Esophagus (tissue), 2 donors: ENCODE data around the gene FNDC3B. TPM values are rescaled to one million over a fixed set of nuclear protein-coding genes. Genes with fewer than 3 reads are reported as not detected.

Source experiments
- H3K27ac ChIP-seq, 2 donors: one replicate each; pipeline ENCODE4 v1.5.1; 2013; ENCODE audit warnings: low read depth in 2 of 2, mild to moderate bottlenecking in 2 of 2, inconsistent platforms in 1 of 2, low read length in 1 of 2, moderate library complexity in 1 of 2
- H3K27me3 ChIP-seq, 2 donors: one replicate each; pipeline ENCODE4 v1.6.1; 2013; ENCODE audit warnings: low read length in 2 of 2, control low read depth in 1 of 2, mild to moderate bottlenecking in 1 of 2; ENCODE audit not compliant: insufficient read depth in 2 of 2, control insufficient read depth in 1 of 2
- H3K36me3 ChIP-seq, 2 donors: one replicate each; pipeline ENCODE4 v1.6.1; 2013; ENCODE audit warnings: low read length in 1 of 2; ENCODE audit not compliant: control insufficient read depth in 2 of 2, insufficient read depth in 2 of 2
- H3K4me1 ChIP-seq, 2 donors: one replicate each; pipeline ENCODE4 v1.6.1; 2013; ENCODE audit warnings: low read length in 1 of 2; ENCODE audit not compliant: control insufficient read depth in 2 of 2, insufficient read depth in 2 of 2
- H3K4me3 ChIP-seq, 2 donors: one replicate each; pipeline ENCODE4 v1.5.1; 2013; ENCODE audit warnings: low read length in 2 of 2, mild to moderate bottlenecking in 2 of 2, low read depth in 1 of 2, moderate library complexity in 1 of 2
- H3K9me3 ChIP-seq, 2 donors: one replicate each; pipeline ENCODE4 v1.6.1; 2013; ENCODE audit warnings: mild to moderate bottlenecking in 2 of 2, low read depth in 1 of 2, low read length in 1 of 2, moderate library complexity in 1 of 2; ENCODE audit not compliant: control insufficient read depth in 2 of 2, insufficient read depth in 1 of 2
- WGBS, 2 donors: extraction: QIAGEN DNeasy Blood & Tissue Kit; methylation state at CpG; one replicate each; pipeline ENCODE4 v1.1.7; 2013; 5-methylcytosine and 5-hydroxymethylcytosine counted together
- polyA plus RNA-seq, 2 donors: library from polyadenylated mRNA; stranded (reverse); fragments of 200-250 nt; gene quantifications; one replicate each; pipeline ENCODE4 v1.2.3, GENCODE V29; 2013
- donor health status: healthy with polysubstance abuse.
- donor health status: Bipolar disorder and iron deficiency.

The FNDC3B gene
- polyA plus RNA-seq, 2 donors = 2.8 to 3.3 TPM

DNA sequence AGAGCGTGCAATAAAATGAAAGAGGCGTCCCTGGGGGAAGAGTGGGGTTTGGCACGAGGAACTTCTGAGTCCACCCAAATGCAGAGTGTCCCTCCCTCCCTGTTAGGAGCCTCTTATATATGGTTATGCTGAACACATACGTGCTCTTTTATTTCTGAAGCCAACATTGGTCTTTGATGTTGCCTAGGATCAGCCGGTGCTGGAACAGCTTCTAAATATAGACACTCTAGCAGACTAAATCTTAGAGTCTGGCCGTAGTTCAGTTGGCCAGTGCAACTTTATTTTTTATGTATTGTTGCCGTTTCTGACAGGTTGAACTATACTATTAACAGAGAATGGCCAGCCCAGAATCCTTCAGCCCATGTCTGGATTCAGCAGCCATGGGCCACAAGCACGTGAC lies 280.2 kb downstream of the FNDC3B start:
- H3K36me3 ChIP-seq = peaks cover 2% of the 10 kb centered on the region in 2 donors
- 69 to 71% methylated on average over 8 of the region's 8 CpGs for WGBS, 2 donors
- no peaks in the 10 kb centered on the region for H3K9me3 ChIP-seq
- no peaks in the 10 kb centered on the region for H3K27me3 ChIP-seq
- H3K27ac ChIP-seq = no peak overlapping the region
- no peak overlapping the region for H3K4me3 ChIP-seq
- peaks cover 4 to 7% of the 10 kb centered on the region in 2 donors for H3K4me1 ChIP-seq

DNA sequence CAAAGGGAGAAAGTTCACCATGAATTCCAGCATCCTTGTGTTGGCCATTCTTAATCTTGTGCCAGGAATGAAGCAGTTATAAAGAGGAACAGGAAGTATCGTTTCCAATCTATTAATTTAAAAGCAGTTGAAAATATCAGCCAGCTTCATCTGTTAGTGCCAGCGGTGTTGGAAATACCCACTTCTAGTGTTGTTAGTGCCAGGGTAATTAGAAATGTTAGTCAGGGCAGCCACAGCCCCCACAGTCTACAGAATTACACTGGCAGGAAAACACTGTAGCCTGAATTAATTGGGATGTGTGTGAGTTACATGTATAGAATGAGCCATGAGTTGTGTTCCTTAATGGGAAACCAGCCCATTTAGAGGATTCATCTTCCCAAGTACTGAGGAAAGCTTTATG lies 281.1 kb downstream of the FNDC3B start:
- Histone ChIP-seq H3K27me3 (no peaks in the 10 kb centered on the region), H3K4me3 (no peak overlapping the region), H3K36me3 (peaks cover 2 to 4% of the 10 kb centered on the region in 2 donors), H3K27ac (no peak overlapping the region), H3K4me1 (peaks cover 4 to 9% of the 10 kb centered on the region in 2 donors), H3K9me3 (no peaks in the 10 kb centered on the region)
- WGBS, 2 donors = 63 to 73% methylated on average over 2 of the region's 2 CpGs

DNA sequence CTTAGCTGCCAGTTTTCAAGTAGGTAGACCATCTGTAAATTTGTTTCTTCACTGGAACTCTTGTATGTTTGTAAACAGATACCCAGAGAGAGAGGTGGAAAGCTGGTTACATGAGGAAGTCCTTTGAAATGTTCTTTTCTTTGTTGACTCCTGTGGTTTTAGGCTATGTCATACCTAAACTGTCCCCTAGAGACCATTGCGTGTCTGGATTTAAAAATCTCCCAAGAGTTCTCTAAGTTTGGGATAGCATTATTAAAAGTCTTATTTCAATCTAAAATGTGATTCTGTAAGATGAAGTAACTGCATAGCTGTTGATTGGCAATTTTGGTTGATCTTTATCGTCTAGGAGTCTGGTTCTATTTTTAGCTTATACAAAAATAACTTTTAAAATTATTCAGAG lies 281.7 kb downstream of the FNDC3B start:
- Histone ChIP-seq H3K4me1 (peaks cover 4 to 9% of the 10 kb centered on the region in 2 donors), H3K27me3 (no peaks in the 10 kb centered on the region), H3K9me3 (no peaks in the 10 kb centered on the region), H3K36me3 (peaks cover 2 to 4% of the 10 kb centered on the region in 2 donors), H3K4me3 (no peak overlapping the region), H3K27ac (no peak overlapping the region)
- WGBS, 2 donors = 66 to 69% methylated on average over 2 of the region's 2 CpGs

DNA sequence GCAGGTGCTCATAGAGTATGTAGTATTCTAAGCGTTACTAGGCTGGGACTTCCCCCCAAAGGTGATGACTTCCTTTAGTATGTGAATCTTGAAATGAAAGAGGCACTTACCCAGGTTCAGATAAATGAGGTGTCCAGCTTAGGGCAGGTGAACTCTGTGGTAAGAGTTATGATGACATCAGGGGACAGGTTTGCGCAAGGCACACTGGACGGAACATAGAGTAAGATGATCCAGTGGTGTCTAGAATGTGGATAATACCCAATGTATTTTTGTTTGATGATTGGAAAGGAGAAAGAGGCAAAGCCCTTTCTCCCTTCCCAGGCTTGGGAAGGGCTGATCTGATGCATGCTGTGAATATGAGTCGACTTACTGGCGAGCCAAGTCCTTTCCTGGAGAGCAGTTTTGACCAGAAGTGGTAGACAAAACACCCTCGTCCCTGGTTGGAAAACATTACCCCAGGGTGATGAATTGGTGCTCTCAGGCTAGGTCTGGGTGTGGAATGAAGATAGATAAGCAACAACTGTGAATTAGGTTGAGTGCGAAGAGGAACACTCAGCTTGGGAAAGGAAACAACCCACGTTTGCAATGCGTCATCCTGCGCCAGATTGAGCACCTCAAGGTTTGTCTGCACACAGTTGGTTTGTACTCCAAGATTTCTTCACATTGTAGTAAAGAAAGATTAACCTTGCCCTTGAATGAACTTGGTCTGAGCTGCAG lies 284.7 kb downstream of the FNDC3B start:
- WGBS, 2 donors = 54 to 59% methylated on average over 10 of the region's 10 CpGs
- H3K36me3 ChIP-seq = peaks cover 4% of the 10 kb centered on the region in 2 donors
- no peaks in the 10 kb centered on the region for H3K27me3 ChIP-seq
- H3K27ac ChIP-seq = peak overlapping the region; percentile 35 to 54
- no peak overlapping the region for H3K4me3 ChIP-seq
- H3K4me1 ChIP-seq = peaks cover 2 to 4% of the 10 kb centered on the region in 2 donors
- no peaks in the 10 kb centered on the region for H3K9me3 ChIP-seq

- Histone ChIP-seq H3K27ac (no peak overlapping the region), H3K4me3 (no peak overlapping the region)
- 90 to 91% methylated on average over 7 of the region's 7 CpGs for WGBS, 2 donors
Observed at GRCh38 chr3:172324611-172325203, 285.3 kb downstream of the FNDC3B start.

GRCh38 chr3:172325461-172325860 lies 286.1 kb downstream of the FNDC3B start:
- Histone ChIP-seq H3K4me1 (peaks cover 2 to 4% of the 10 kb centered on the region in 2 donors), H3K36me3 (peaks cover 4 to 8% of the 10 kb centered on the region in 2 donors), H3K27me3 (no peaks in the 10 kb centered on the region), H3K4me3 (no peak overlapping the region), H3K9me3 (no peaks in the 10 kb centered on the region), H3K27ac (no peak overlapping the region)
- 86 to 87% methylated on average over 8 of the region's 8 CpGs for WGBS, 2 donors

More at GRCh38 chr3:172324611-172325203, 285.3 kb downstream of the FNDC3B start:
- no peaks in the 10 kb centered on the region for H3K9me3 ChIP-seq
- peaks cover 2 to 4% of the 10 kb centered on the region in 2 donors for H3K4me1 ChIP-seq
- H3K27me3 ChIP-seq = no peaks in the 10 kb centered on the region
- H3K36me3 ChIP-seq = peaks cover 4 to 8% of the 10 kb centered on the region in 2 donors

- no peak overlapping the region for H3K27ac ChIP-seq
- H3K9me3 ChIP-seq = no peaks in the 10 kb centered on the region
- 96 to 97% methylated on average over 3 of the region's 3 CpGs for WGBS, 2 donors
- H3K27me3 ChIP-seq = no peaks in the 10 kb centered on the region
- no peak overlapping the region for H3K4me3 ChIP-seq
- peaks cover 2 to 4% of the 10 kb centered on the region in 2 donors for H3K4me1 ChIP-seq
- peaks cover 4 to 8% of the 10 kb centered on the region in 2 donors for H3K36me3 ChIP-seq
Observed at GRCh38 chr3:172326993-172327392, 287.6 kb downstream of the FNDC3B start.

- 90 to 91% methylated on average over 4 of the region's 4 CpGs for WGBS, 2 donors
- H3K36me3 ChIP-seq = peaks cover 2 to 6% of the 10 kb centered on the region in 2 donors
- no peak overlapping the region for H3K4me3 ChIP-seq
Observed at GRCh38 chr3:172328282-172328681, 288.9 kb downstream of the FNDC3B start.

DNA sequence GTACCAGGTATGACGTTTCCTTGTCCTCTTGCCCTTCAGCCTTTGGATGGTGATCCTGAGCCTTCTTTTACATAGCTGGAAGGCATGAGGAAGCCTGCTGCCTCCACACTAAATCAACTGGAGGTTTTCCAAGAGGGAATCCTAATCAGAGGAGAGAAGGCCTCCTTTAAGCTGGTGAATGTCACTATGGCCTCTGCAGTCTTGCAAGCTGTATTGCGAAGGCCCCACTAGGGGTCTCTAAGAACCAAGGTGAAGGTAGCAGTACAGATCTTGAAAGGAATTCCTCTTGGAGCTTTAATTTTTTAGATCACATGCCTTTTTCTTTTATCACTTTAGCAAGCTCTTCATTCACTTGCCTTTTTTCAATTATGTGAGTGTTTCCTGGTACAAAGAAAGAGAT lies 289.7 kb downstream of the FNDC3B start:
- peaks cover 2 to 6% of the 10 kb centered on the region in 2 donors for H3K36me3 ChIP-seq

More at GRCh38 chr3:172328282-172328681, 288.9 kb downstream of the FNDC3B start:
- no peaks in the 10 kb centered on the region for H3K27me3 ChIP-seq
- H3K4me1 ChIP-seq = peaks cover 2 to 4% of the 10 kb centered on the region in 2 donors
- no peaks in the 10 kb centered on the region for H3K9me3 ChIP-seq
- H3K27ac ChIP-seq = no peak overlapping the region

More for the DNA sequence above, 289.7 kb downstream of the FNDC3B start:
- Histone ChIP-seq H3K27ac (peak overlapping the region in 1 of 2 donors; percentile 3), H3K27me3 (no peaks in the 10 kb centered on the region), H3K4me1 (peaks cover 2% of the 10 kb centered on the region in 2 donors), H3K9me3 (no peaks in the 10 kb centered on the region), H3K4me3 (no peak overlapping the region)
- 87 to 90% methylated on average over 2 of the region's 2 CpGs for WGBS, 2 donors
